ENCODE measurements around the gene CMC2.
A peak's percentile ranks its signal among the peaks of the same experiment; 100 is the strongest.

CMC2 gene

DNA sequence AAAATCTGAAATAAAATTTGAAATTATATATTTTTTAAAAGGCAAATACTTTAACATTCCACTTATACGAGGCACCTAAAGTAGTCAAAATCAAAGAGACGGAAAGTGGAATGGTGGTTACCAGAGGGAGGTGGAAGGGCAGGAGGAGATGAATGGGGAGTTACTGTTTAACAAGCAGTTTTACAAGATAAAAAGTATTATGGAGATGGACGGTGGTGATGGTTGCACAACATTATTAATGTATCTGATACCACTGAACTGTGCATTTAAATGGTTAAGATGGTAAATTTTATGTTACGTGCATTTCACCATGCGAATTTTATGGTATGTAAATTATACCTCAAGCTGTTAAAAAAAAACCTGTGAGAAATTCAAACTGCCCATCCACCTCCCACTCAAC lies 5.4 kb downstream of the CMC2 start:
- DNase-seq (ENCODE audit: low spot score): no peak

DNA sequence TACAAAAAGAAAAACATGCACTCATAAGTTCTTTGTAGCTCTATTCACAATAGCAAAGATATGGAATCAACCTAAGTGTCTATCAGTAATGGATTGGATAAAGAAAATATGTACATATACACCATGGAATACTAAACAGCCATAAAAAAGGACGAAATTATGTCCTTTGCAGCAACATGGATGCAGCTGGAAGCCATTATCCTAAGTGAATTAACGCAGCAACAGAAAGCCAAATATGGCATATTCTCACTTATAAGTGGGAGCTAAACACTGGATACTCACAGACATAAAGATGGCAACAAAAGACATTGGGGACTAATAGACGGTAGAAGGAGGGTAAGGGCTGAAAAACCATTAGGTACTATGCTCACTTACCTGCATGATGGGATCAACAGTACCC lies 5.8 kb downstream of the CMC2 start:
- no peak for DNase-seq (ENCODE audit: low spot score)

GRCh38 chr16:80997964-80998620 lies 8.6 kb downstream of the CMC2 start:
- no peak for DNase-seq (ENCODE audit: low spot score)

DNA sequence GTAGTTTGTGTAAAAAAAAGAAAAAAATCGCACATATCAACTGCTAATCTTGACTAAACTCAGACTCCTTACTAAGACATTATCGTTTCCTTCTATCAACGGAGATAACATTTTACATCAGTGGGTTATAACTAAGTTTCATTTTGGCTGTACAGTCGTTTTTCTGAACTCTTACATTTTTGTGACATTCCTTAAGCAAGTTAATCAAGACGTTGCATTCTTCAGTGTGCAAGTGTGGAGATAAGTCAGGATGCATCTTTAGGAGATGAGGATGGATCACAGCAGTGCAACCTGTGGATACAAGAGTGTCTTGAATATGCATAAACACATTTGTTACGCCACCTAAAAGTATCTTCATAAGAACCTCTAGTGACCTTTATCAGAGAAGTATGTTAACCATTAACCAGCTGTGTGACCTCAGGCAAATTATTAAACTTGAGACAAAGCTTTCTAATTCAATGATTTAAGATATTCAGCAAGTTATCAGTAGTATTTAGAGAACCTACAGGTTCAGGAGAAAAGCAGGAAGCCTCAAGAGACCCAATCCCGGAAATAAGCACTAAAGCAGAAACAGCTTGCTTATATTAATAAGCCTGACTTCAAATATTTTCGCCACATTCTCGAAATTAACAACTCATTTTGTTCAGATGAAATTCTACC lies 9.4 kb downstream of the CMC2 start:
- no peak for DNase-seq (ENCODE audit: low spot score)

DNA sequence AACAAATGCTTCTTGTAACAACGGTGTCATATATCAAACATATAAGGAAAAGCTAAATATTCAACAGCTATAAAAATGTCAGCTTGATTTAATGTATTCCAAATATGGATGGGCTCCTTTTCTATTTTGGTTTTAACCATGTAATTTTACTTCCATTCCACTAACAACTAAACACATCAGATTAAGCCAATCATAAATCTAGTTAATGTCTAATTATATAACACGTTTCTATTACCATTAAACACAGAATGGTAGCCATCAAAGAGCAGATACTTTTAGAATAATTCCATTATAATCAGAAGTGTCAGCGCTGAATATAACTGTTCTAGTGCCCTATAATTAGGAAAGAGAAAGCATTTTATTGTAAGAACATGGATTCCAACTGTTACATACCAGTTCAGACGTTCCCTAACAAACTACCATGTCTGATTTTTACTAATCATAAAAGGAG lies 10.0 kb downstream of the CMC2 start:
- no peak for DNase-seq (ENCODE audit: low spot score)

GRCh38 chr16:80994451-80994850 lies 12.2 kb downstream of the CMC2 start:
- DNase-seq (ENCODE audit: low spot score): no peak

- no peak for DNase-seq (ENCODE audit: low spot score)
Observed at GRCh38 chr16:80993834-80994233, 12.9 kb downstream of the CMC2 start.

GRCh38 chr16:80993307-80993706 lies 13.4 kb downstream of the CMC2 start:
- DNase-seq (ENCODE audit: low spot score): peak; percentile 46

GRCh38 chr16:80992676-80993293 lies 13.9 kb downstream of the CMC2 start:
- DNase-seq (ENCODE audit: low spot score): no peak

- no peak for DNase-seq (ENCODE audit: low spot score)
Observed at GRCh38 chr16:80991792-80992430, 14.8 kb downstream of the CMC2 start.

DNA sequence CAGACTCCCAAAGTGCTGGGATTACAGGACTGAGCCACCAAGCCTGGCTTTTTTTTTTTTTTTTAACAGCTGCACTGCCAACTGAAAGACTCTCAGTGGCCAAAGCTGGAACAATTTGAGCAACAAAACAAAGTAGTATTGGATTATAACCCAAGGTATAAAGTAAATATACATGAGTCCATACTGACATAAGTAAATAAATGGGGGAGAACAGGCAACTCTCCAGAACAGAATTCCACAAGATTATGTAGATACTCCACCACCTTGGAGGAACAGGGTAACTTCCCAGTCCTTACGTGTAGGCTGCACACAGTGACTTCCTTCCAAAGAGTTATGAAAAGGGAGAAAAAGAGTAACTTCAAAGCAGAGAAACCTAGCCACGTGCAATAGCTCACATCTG lies 15.7 kb downstream of the CMC2 start:
- no peak for DNase-seq (ENCODE audit: low spot score)

- no peak for DNase-seq (ENCODE audit: low spot score)
Observed at GRCh38 chr16:80990577-80990976, 16.1 kb downstream of the CMC2 start.

DNA sequence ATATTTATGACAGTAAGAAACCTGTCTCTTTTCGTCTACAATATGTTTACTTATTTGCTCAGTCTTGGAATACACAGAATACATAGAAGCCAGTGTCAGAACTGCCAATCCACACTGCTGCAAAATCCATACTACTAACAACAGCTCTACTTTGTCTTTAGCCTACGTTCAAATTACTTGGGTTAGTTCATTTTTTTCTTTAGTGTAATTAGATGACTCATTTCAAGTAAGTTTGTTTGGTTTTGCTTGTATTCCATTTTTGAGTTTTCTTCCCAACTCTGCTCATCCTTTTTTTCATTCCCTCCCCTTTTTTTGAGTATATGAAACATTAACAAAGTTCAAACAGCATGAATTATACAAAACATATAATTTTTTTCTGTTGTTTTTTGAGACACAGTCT lies 16.9 kb downstream of the CMC2 start:
- DNase-seq (ENCODE audit: low spot score): no peak

- no peak for DNase-seq (ENCODE audit: low spot score)
Observed at GRCh38 chr16:80988756-80989155, 17.9 kb downstream of the CMC2 start.

DNA sequence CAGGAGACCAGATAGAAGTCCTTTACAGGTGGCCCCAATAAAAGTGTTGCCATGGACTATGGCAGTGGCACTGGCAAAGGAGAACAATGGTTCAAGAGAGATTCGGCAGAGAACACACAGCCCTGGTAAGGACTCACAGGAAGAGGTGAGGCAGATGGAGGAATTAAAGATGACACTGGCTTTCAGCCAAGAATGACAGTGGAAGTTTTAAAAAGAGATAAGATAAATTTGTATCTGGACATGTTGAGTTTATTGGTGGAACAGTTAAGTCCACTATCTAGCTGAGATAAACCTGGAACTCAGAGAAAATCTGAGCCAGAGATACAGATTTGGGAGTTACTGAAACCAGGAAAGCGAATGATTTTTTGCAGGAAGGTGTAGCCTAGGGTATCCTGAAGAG lies 20.1 kb downstream of the CMC2 start:
- DNase-seq (ENCODE audit: low spot score): no peak

DNA sequence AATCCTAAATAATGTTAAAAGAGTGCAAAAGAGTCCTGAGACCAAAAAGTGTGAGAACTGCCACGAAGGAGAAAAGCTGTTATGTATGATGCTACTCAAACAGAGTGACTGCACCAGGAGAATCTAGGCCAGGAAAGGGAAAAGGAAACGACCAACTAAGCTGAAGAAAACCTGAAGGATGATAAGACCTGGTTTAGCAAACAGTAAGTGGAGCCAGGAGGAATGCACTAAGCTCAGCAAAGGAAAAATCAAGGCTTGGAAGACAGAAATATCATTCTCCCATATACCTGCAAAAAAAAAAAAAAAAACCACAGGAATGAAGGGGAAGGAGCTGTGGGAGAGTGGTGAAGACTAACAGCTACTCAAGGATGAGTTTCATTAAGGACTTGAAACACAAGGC lies 21.1 kb downstream of the CMC2 start:
- no peak for DNase-seq (ENCODE audit: low spot score)

DNA sequence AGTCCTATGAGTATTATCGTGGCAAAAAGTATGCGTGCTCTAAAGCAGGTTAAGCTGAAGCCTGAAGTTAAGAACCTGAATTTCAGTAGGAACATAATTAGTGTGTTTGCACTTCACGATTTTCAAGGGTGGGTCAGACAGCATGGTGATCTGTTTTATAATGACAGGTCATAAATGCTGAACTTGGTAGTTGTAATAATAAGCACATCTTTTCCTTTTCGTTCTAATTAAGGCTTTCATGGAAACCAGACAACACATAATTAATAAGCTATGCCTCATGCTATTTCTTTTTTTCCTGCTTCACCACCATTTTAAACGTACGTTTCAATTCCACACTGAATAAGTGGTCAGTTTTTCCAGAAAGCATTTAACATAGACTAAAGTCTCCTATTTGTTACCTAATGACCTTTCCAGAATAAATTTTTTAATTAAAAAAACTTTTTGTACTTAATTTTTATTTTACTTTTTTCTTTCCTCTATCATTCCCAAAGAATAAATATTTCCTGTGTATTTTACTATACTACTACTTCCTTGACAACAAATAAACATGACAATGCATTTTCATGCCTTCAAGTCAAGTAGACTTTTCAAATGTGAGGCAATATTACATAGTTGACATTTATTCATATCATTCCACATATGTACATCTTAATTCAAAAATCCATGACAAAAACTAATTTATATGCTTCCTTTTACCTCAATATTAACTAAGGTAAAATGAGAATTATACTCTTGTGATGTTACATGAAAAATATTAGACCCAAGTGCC lies 22.4 kb downstream of the CMC2 start:
- DNase-seq (ENCODE audit: low spot score): no peak

DNA sequence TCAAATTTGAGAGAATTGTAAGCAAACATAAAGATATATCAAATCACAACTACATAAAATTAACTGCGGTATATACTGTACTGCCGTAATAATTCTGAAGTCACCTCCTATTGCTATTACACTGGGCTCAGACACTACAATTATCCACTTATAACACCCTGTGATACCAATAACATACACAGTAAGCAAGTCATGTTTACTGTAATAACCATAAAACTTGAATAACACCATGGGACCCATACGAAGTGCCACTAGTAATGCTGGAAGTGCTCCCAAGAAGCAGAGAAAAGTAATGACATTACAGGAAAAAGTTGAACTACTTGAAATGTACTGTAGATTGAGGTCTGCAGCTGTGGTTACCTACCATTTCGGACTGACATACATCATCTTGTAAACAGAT lies 24.0 kb downstream of the CMC2 start:
- no peak for DNase-seq (ENCODE audit: low spot score)

DNA sequence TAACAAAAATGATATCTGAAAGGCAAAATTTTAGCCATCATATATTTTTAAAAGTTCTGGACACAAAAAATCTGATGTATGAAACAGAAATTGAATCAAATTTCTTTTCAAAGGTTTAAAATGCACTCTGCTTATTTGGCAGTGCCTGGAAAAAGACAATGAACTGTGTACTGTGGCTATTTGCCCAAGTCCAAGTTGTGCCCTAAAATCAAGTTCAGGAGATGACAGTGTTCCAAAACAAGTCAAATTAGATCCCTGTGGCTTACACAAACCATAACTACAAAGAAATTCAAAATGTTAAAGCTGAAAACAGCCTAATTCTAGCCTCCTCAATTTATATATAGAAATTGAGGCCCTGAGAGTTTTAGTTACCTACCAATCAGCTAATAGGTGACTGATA lies 25.6 kb downstream of the CMC2 start:
- peak; percentile 27 for DNase-seq (ENCODE audit: low spot score)

DNA sequence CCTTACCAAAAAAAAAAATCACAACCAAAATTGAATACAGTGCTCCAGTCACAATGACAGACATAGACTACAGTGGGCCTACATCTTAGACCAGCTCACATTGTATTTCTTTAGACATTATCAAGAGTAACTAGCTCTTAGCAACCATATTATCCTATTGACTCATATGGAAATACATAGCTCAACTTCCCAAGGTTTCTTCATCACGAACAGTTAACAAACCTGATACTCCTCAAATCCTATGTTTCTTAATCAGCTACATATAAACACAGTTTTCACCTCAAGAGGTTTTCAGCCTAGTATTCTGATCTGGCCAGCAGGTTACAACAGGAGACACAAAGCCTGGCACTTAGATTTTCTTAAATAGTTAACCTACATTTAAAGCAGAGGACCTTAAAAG lies 29.7 kb downstream of the CMC2 start:
- no peak for DNase-seq (ENCODE audit: low spot score)

- DNase-seq (ENCODE audit: low spot score): no peak
Observed at GRCh38 chr16:80974649-80975376, 31.9 kb downstream of the CMC2 start.

DNA sequence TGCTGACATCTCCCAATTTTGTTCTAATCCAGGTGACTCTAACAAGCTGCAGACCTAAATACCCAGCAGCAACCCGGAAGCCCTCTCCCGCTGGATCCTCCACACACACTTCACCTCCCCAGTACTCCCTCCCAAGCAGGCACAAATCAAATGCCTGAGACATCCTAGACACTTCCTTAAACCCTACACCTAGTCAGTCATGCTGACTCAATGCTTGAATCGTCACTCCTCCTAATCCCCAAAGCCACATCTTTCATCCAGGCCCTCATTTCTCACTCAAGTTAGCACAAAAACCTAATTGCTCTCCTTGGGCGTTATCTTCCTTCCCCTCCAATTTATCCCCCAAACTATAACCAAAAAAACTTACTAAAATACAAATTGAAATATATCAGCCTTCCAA lies 32.7 kb downstream of the CMC2 start:
- no peak for DNase-seq (ENCODE audit: low spot score)

Data from Ammon's horn (tissue), 1 donor.